WTC11 (cell line): ENCODE results near the gene LEFTY1. TPM values are rescaled to one million over a fixed set of nuclear protein-coding genes. Genes with fewer than 3 reads are reported as not detected.

Experiments
- ATAC-seq: fragments of 200-7000 bp; cut with Tn5 transposase; 2 replicates; pipeline ENCODE4 v1.10.0; 2021; ENCODE audit warnings: mild to moderate bottlenecking, moderate library complexity
- CTCF ChIA-PET: fragments of 300-600 bp; sonication (Branson Sonifier 250); formaldehyde crosslinking; loops from one replicate; lab custom pipeline; 2021; ENCODE audit warnings: antibody characterized with exemption; lab: Charles Lee
- POLR2A ChIA-PET: fragments of 350-600 bp; sonication (Branson Sonifier 250); formaldehyde crosslinking; loops from one replicate; lab custom pipeline; 2021; ENCODE audit warnings: antibody characterized with exemption; lab: Charles Lee
- DNase-seq: peaks from one replicate; pipeline ENCODE4 v3.0.0; 2021; ENCODE audit warnings: low spot score
- H3K27ac Mint-ChIP-seq: 2 replicates; pipeline ENCODE4 v1.8.0; 2021; ENCODE audit warnings: mixed read lengths
- H3K27me3 Mint-ChIP-seq: 2 replicates; pipeline ENCODE4 v1.8.0; 2021; ENCODE audit warnings: low read depth, mild to moderate bottlenecking, moderate library complexity, mixed read lengths
- H3K36me3 Mint-ChIP-seq: 2 replicates; pipeline ENCODE4 v1.8.0; 2021; ENCODE audit warnings: mixed read lengths
- H3K4me1 Mint-ChIP-seq: 2 replicates; pipeline ENCODE4 v1.8.0; 2022; ENCODE audit warnings: mixed read lengths
- H3K4me3 Mint-ChIP-seq: 2 replicates; pipeline ENCODE4 v1.8.0; 2021; ENCODE audit warnings: mild to moderate bottlenecking, moderate library complexity, mixed read lengths
- H3K9me3 Mint-ChIP-seq: 2 replicates; pipeline ENCODE4 v1.8.0; 2021; ENCODE audit warnings: mixed read lengths
- CREB1 ChIP-seq: sonication (generic); formaldehyde crosslinking; IDR thresholded peaks from 2 replicates; pipeline ENCODE4 v1.8.0; 2023; ENCODE audit warnings: mild to moderate bottlenecking, missing genetic modification reagents
- GRHL2 ChIP-seq: fragments of 250-450 bp; sonication (Bioruptor Pico); IDR thresholded peaks from 2 replicates; pipeline ENCODE4 v1.8.0; 2022; ENCODE audit warnings: mild to moderate bottlenecking, moderate library complexity; ENCODE audit not compliant: insufficient replicate concordance, severe bottlenecking
- KAT7 ChIP-seq: sonication (generic); formaldehyde crosslinking; IDR thresholded peaks from 2 replicates; pipeline ENCODE4 v1.8.1; 2023; ENCODE audit warnings: missing genetic modification reagents, mild to moderate bottlenecking, borderline replicate concordance
- NR1H2 ChIP-seq: sonication (generic); formaldehyde crosslinking; IDR thresholded peaks from 2 replicates; pipeline ENCODE4 v1.9.0; 2021; ENCODE audit warnings: mild to moderate bottlenecking, moderate library complexity, missing genetic modification reagents
- SOX15 ChIP-seq: fragments of 250-450 bp; sonication (Bioruptor Pico); IDR thresholded peaks from 2 replicates; pipeline ENCODE4 v1.9.0; 2021; ENCODE audit warnings: mild to moderate bottlenecking
- SP1 ChIP-seq: sonication (generic); formaldehyde crosslinking; conservative IDR thresholded peaks from 2 replicates; pipeline ENCODE4 v1.8.1; 2022; ENCODE audit warnings: missing genetic modification reagents
- ZNF317 ChIP-seq: sonication (generic); formaldehyde crosslinking; IDR thresholded peaks from 2 replicates; pipeline ENCODE4 v1.8.1; 2023; ENCODE audit warnings: low read depth, mild to moderate bottlenecking, moderate library complexity, missing genetic modification reagents, borderline replicate concordance
- total RNA-seq: library from RNA; stranded (reverse); gene quantifications from 3 replicates; pipeline ENCODE4 v1.2.3, GENCODE V29; 2021
- TF ChIP-seq, protein P1 (sequence below): sonication (generic); formaldehyde crosslinking; IDR thresholded peaks from 2 replicates; pipeline ENCODE4 v1.8.1; 2023; ENCODE audit warnings: mild to moderate bottlenecking, moderate library complexity, missing genetic modification reagents
- TF ChIP-seq, protein P2 (sequence below): sonication (generic); formaldehyde crosslinking; conservative IDR thresholded peaks from 2 replicates; pipeline ENCODE4 v1.8.1; 2022; ENCODE audit warnings: mild to moderate bottlenecking, missing genetic modification reagents
- TF ChIP-seq, protein P3 (sequence below): sonication (generic); formaldehyde crosslinking; IDR thresholded peaks from 2 replicates; pipeline ENCODE4 v1.8.0; 2023; ENCODE audit warnings: missing genetic modification reagents
- TF ChIP-seq, protein P4 (sequence below): sonication (generic); formaldehyde crosslinking; IDR thresholded peaks from 2 replicates; pipeline ENCODE4 v1.8.0; 2022; ENCODE audit warnings: mild to moderate bottlenecking, missing genetic modification reagents
- TF ChIP-seq, protein P5 (sequence below): fragments of 250-450 bp; sonication (Bioruptor Pico); IDR thresholded peaks from 2 replicates; pipeline ENCODE4 v1.9.0; 2021; ENCODE audit warnings: moderate library complexity, mild to moderate bottlenecking, inconsistent platforms, borderline replicate concordance
- TF ChIP-seq, protein P6 (sequence below): sonication (generic); formaldehyde crosslinking; IDR thresholded peaks from 2 replicates; pipeline ENCODE4 v1.8.0; 2022; ENCODE audit warnings: missing genetic modification reagents
- TF ChIP-seq, protein P7 (sequence below): sonication (generic); formaldehyde crosslinking; IDR thresholded peaks from 2 replicates; pipeline ENCODE4 v1.8.0; 2022; ENCODE audit warnings: mild to moderate bottlenecking, missing genetic modification reagents
- TF ChIP-seq, protein P8 (sequence below): fragments of 250-450 bp; sonication (Bioruptor Pico); IDR thresholded peaks from 2 replicates; pipeline ENCODE4 v1.9.0; 2021; ENCODE audit warnings: mild to moderate bottlenecking
- TF ChIP-seq, protein P9 (sequence below): sonication (generic); formaldehyde crosslinking; IDR thresholded peaks from 2 replicates; pipeline ENCODE4 v1.8.1; 2022; ENCODE audit warnings: low read depth, missing genetic modification reagents, borderline replicate concordance

The LEFTY1 gene
- total RNA-seq, 1 experiment from 2014 or later, result 52.9 TPM

DNA sequence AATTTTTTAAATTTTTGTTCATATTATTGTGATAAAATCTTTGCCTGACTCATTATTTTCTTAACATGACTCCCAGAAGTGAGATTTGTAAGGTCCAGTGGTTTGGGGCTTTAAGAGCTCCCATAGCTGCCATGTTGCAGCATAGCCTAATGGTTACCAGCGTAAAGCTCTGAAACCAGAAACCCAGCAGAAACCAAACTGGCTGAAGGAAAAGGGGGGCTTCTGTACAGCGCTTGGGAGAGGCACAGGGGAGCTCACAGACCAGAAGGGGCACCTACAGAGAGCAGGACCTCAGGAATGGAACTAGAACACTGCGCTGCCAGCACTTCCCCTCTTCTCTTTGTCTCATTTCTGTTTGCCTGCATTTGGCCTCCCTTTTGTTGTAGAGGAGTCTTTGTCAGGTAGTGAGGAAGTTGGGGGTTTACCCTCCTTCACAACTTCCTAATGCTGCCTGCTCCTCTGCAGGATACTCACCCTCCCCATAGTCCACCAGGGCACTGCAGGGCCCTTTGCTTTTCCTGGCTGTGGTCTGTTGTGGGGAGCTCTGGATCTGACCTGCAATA lies 37.7 kb upstream of the LEFTY1 start (continued):
- TF ChIP-seq, protein P1, sequence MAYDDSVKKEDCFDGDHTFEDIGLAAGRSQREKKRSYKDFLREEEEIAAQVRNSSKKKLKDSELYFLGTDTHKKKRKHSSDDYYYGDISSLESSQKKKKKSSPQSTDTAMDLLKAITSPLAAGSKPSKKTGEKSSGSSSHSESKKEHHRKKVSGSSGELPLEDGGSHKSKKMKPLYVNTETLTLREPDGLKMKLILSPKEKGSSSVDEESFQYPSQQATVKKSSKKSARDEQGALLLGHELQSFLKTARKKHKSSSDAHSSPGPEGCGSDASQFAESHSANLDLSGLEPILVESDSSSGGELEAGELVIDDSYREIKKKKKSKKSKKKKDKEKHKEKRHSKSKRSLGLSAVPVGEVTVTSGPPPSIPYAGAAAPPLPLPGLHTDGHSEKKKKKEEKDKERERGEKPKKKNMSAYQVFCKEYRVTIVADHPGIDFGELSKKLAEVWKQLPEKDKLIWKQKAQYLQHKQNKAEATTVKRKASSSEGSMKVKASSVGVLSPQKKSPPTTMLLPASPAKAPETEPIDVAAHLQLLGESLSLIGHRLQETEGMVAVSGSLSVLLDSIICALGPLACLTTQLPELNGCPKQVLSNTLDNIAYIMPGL, result no peak
- TF ChIP-seq, protein P2, sequence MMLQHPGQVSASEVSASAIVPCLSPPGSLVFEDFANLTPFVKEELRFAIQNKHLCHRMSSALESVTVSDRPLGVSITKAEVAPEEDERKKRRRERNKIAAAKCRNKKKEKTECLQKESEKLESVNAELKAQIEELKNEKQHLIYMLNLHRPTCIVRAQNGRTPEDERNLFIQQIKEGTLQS (CRISPR knock-in tag), result no peak
- no peak for TF ChIP-seq KAT7 (CRISPR knock-in tag)
- TF ChIP-seq, protein P3, sequence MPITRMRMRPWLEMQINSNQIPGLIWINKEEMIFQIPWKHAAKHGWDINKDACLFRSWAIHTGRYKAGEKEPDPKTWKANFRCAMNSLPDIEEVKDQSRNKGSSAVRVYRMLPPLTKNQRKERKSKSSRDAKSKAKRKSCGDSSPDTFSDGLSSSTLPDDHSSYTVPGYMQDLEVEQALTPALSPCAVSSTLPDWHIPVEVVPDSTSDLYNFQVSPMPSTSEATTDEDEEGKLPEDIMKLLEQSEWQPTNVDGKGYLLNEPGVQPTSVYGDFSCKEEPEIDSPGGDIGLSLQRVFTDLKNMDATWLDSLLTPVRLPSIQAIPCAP, result no peak
- TF ChIP-seq, protein P4, sequence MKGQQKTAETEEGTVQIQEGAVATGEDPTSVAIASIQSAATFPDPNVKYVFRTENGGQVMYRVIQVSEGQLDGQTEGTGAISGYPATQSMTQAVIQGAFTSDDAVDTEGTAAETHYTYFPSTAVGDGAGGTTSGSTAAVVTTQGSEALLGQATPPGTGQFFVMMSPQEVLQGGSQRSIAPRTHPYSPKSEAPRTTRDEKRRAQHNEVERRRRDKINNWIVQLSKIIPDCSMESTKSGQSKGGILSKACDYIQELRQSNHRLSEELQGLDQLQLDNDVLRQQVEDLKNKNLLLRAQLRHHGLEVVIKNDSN (CRISPR knock-in tag), result no peak
- TF ChIP-seq, protein P5, sequence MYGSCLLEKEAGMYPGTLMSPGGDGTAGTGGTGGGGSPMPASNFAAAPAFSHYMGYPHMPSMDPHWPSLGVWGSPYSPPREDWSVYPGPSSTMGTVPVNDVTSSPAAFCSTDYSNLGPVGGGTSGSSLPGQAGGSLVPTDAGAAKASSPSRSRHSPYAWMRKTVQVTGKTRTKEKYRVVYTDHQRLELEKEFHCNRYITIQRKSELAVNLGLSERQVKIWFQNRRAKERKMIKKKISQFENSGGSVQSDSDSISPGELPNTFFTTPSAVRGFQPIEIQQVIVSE (CRISPR knock-in tag), result no peak
- TF ChIP-seq GRHL2 (CRISPR knock-in tag), result no peak
- TF ChIP-seq, protein P6, sequence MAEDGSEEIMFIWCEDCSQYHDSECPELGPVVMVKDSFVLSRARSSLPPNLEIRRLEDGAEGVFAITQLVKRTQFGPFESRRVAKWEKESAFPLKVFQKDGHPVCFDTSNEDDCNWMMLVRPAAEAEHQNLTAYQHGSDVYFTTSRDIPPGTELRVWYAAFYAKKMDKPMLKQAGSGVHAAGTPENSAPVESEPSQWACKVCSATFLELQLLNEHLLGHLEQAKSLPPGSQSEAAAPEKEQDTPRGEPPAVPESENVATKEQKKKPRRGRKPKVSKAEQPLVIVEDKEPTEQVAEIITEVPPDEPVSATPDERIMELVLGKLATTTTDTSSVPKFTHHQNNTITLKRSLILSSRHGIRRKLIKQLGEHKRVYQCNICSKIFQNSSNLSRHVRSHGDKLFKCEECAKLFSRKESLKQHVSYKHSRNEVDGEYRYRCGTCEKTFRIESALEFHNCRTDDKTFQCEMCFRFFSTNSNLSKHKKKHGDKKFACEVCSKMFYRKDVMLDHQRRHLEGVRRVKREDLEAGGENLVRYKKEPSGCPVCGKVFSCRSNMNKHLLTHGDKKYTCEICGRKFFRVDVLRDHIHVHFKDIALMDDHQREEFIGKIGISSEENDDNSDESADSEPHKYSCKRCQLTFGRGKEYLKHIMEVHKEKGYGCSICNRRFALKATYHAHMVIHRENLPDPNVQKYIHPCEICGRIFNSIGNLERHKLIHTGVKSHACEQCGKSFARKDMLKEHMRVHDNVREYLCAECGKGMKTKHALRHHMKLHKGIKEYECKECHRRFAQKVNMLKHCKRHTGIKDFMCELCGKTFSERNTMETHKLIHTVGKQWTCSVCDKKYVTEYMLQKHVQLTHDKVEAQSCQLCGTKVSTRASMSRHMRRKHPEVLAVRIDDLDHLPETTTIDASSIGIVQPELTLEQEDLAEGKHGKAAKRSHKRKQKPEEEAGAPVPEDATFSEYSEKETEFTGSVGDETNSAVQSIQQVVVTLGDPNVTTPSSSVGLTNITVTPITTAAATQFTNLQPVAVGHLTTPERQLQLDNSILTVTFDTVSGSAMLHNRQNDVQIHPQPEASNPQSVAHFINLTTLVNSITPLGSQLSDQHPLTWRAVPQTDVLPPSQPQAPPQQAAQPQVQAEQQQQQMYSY (CRISPR knock-in tag), result no peak
- TF ChIP-seq, protein P7, sequence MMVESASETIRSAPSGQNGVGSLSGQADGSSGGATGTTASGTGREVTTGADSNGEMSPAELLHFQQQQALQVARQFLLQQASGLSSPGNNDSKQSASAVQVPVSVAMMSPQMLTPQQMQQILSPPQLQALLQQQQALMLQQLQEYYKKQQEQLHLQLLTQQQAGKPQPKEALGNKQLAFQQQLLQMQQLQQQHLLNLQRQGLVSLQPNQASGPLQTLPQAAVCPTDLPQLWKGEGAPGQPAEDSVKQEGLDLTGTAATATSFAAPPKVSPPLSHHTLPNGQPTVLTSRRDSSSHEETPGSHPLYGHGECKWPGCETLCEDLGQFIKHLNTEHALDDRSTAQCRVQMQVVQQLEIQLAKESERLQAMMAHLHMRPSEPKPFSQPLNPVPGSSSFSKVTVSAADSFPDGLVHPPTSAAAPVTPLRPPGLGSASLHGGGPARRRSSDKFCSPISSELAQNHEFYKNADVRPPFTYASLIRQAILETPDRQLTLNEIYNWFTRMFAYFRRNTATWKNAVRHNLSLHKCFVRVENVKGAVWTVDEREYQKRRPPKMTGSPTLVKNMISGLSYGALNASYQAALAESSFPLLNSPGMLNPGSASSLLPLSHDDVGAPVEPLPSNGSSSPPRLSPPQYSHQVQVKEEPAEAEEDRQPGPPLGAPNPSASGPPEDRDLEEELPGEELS (CRISPR knock-in tag), result no peak
- TF ChIP-seq ZNF317 (CRISPR knock-in tag), result no peak

DNA sequence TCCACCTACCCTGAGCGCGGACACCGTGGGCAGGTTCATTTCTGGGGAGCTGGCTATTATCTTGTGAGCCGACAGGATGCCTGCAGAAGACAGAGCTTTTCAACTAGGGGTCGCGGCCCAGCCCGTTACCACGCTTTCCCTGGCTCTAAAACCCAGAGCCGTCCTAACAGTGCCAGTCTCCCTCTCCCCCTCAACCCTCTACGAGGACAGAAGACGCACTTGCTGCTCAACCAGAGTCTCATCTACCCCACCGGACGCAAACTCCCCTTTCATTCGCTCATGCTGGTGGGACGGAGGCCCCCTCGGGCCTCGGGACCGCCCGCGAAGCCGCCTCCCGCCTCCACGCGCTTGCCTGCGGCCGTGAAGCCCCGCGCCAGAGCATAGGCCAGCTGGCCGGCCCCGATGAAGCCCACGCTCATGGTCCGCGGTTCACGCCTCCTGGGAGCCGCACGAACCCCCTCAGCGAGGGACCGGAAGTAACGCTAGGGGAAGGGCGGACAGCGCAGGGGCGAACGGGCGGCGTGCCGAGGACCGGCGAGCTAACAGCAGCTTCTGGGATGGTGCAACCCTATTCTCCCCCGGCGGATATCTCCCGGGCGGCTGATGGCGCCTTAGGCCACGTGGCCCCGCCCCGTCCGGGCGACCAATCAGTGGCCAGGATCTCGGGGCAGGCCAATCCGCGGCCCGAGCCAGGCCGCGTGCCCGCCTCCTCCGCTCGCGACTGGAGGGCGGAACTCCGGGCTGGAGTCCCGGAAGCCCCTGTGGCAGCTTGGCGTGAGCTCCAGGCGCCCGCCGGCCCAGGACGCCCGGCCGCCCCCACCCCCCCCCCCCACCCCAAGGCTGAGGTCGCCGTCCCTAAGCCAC lies 35.0 kb upstream of the LEFTY1 start, which contains the start of gene PYCR2:
PYCR2 (minus strand) TSS at position 559 of the 864 bp plus-strand sequence; CDS start at position 419, 140 bp downstream.
- Mint-ChIP-seq H3K36me3 (peaks cover 35% of the 10 kb centered on the region), H3K4me3 (peak within 1 kb of the TSS; percentile 92), H3K9me3 (no peaks in the 10 kb centered on the region), H3K4me1 (peaks cover 23% of the 10 kb centered on the region), H3K27me3 (no peaks in the 10 kb centered on the region), H3K27ac (peak within 1 kb of the TSS; percentile 84)
- DNase-seq (peak; percentile 95), ATAC-seq (peak; percentile 95)
- ChIA-PET CTCF (interaction anchor here (0.8 to 1.9 kb wide), 14 partner anchors 13 to 449 kb away, joined by 3 to 16 read pairs (median 4); partner anchors contain the start of genes SRP9 and TMEM63A), POLR2A (interaction anchor here (0.6 to 2.1 kb wide), 7 partner anchors 17 to 179 kb away, joined by 3 to 10 read pairs (median 4); partner anchors contain the start of genes H3-3A, LEFTY1, LEFTY2 and SRP9)
- TF ChIP-seq CREB1 (CRISPR knock-in tag) (peak; percentile 24; the same call in 1 of the 2 replicates), NR1H2 (CRISPR knock-in tag) (no peak), SP1 (peak; percentile 74), SOX15 (CRISPR knock-in tag) (no peak), KAT7 (CRISPR knock-in tag) (peak; percentile 88; the same call in 1 of the 2 replicates)
- TF ChIP-seq, protein P8, sequence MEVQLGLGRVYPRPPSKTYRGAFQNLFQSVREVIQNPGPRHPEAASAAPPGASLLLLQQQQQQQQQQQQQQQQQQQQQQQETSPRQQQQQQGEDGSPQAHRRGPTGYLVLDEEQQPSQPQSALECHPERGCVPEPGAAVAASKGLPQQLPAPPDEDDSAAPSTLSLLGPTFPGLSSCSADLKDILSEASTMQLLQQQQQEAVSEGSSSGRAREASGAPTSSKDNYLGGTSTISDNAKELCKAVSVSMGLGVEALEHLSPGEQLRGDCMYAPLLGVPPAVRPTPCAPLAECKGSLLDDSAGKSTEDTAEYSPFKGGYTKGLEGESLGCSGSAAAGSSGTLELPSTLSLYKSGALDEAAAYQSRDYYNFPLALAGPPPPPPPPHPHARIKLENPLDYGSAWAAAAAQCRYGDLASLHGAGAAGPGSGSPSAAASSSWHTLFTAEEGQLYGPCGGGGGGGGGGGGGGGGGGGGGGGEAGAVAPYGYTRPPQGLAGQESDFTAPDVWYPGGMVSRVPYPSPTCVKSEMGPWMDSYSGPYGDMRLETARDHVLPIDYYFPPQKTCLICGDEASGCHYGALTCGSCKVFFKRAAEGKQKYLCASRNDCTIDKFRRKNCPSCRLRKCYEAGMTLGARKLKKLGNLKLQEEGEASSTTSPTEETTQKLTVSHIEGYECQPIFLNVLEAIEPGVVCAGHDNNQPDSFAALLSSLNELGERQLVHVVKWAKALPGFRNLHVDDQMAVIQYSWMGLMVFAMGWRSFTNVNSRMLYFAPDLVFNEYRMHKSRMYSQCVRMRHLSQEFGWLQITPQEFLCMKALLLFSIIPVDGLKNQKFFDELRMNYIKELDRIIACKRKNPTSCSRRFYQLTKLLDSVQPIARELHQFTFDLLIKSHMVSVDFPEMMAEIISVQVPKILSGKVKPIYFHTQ (CRISPR knock-in tag), result no peak
- TF ChIP-seq, protein P4 (CRISPR knock-in tag), result peak; percentile 95
- TF ChIP-seq, protein P9, sequence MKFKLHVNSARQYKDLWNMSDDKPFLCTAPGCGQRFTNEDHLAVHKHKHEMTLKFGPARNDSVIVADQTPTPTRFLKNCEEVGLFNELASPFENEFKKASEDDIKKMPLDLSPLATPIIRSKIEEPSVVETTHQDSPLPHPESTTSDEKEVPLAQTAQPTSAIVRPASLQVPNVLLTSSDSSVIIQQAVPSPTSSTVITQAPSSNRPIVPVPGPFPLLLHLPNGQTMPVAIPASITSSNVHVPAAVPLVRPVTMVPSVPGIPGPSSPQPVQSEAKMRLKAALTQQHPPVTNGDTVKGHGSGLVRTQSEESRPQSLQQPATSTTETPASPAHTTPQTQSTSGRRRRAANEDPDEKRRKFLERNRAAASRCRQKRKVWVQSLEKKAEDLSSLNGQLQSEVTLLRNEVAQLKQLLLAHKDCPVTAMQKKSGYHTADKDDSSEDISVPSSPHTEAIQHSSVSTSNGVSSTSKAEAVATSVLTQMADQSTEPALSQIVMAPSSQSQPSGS (CRISPR knock-in tag), result no peak
